Adrenal gland (tissue), 12 donors: Measurements from ENCODE around the gene FHIT. TPM values are rescaled to one million over a fixed set of nuclear protein-coding genes. Genes with fewer than 3 reads are reported as not detected.

ENCODE experiments used
- DNase-seq, 7 donors: peaks; one replicate each; pipeline ENCODE4 v3.0.0-alpha.2; 2019 to 2020
- H3K27ac ChIP-seq, 5 donors: fragments of 200-600 bp; sonication (generic) in 4 of 5; 1 replicate in 3 of 5; 2 replicates in 2 of 5; pipeline versions ENCODE4 v1.5.1 to v1.8.0; 2016 to 2020; ENCODE audit warnings: mild to moderate bottlenecking in 1 of 5
- H3K27me3 ChIP-seq: fragments of 200-600 bp; 2 replicates; pipeline ENCODE4 v1.8.0; 2021
- H3K36me3 ChIP-seq, 2 donors: fragments of 200-600 bp; replicated peaks in 1 of 2; 1 replicate in 1 of 2; 2 replicates in 1 of 2; pipeline versions ENCODE4 v1.5.1 to v1.8.0; 2018 to 2022
- H3K4me1 ChIP-seq, 2 donors: fragments of 200-600 bp; replicated peaks in 1 of 2; 1 replicate in 1 of 2; 2 replicates in 1 of 2; pipeline versions ENCODE4 v1.5.1 to v1.8.0; 2018 to 2021
- H3K4me3 ChIP-seq, 4 donors: fragments of 200-600 bp; sonication (generic) in 3 of 4; one replicate each; pipeline ENCODE4 v1.5.1; 2016 to 2018
- H3K9me3 ChIP-seq, 3 donors: fragments of 200-600 bp; sonication (generic) in 1 of 3; replicated peaks in 1 of 3; 1 replicate in 2 of 3; 2 replicates in 1 of 3; pipeline versions ENCODE4 v1.5.1 to v1.8.0; 2016 to 2021
- POLR2A ChIP-seq, 2 donors: fragments of 450-650 bp; IDR thresholded peaks; one replicate each; pipeline ENCODE4 v1.6.1; 2017; ENCODE audit warnings: antibody characterized with exemption in 2 of 2, mild to moderate bottlenecking in 2 of 2, moderate library complexity in 1 of 2
- WGBS, 4 donors: extraction: QIAGEN DNeasy Blood & Tissue Kit in 2 of 4; methylation state at CpG; one replicate each; pipeline versions ENCODE4 v1.1.5 to v1.1.7; 2013 to 2017; 5-methylcytosine and 5-hydroxymethylcytosine counted together
- intact Hi-C, 2 donors: fragments of 100-400 bp; cut with DNase I; formaldehyde crosslinking; loops; one replicate each; pipeline versions ENCODE4 v1.14.1 to v1.15.0; 2022 to 2023
- polyA plus RNA-seq, 3 donors: library from polyadenylated mRNA; stranded (reverse); fragments of 200-250 nt in 2 of 3; fragments of 350-450 nt in 1 of 3; fragmentation: Illumina TruSeq in 1 of 3; extraction: RNeasy Lipid Tissue Mini Kit (QIAGEN cat#74804) in 1 of 3; gene quantifications; one replicate each; pipeline ENCODE4 v1.2.3, GENCODE V29; 2013 to 2014
- total RNA-seq, 9 donors: library from RNA; depleted of rRNA in 4 of 9; stranded (reverse); fragments of >200 nt in 4 of 9; fragments of 120-200 nt in 1 of 9; fragmentation: NEBNext Ultra II Directional in 1 of 9; extraction: Animal tissue kit (Norgen Biotek cat#: 25700) in 1 of 9; gene quantifications; one replicate each; pipeline versions ENCODE4 v1.1.0 to v1.2.4, GENCODE V29; 2013 to 2023
- TF ChIP-seq, protein P1 (sequence below), 6 experiments: fragments of 450-650 bp in 4 of 6; fragments of 200-600 bp in 2 of 6; sonication (generic) in 1 of 6; IDR thresholded peaks; 1 replicate in 5 of 6; 2 replicates in 1 of 6; pipeline versions ENCODE4 v1.5.1 to v1.8.0; 2016 to 2021; ENCODE audit warnings: antibody characterized with exemption in 6 of 6, mild to moderate bottlenecking in 2 of 6, moderate library complexity in 1 of 6
- donor health status: healthy with polysubstance abuse.
- donor health status: Bipolar disorder and iron deficiency.
- donor health status: DM: yes; HTN: yes; CAD: no.
- donor health status: DM: no; HTN: no; CAD: no.
- donor health status: DM: no; HTN: no; CAD: no.
- donor health status: DM: yes; HTN: yes; CAD: no.

Gene FHIT
- total and polyA plus RNA-seq, 12 donors = 14.1 to 43.9 (median 28.8) TPM

GRCh38 chr3:59731943-59732342 lies 1519.3 kb downstream of the FHIT start:
- Histone ChIP-seq H3K27ac (no peak overlapping the region), H3K36me3 (no peaks in the 10 kb centered on the region), H3K4me3 (no peak overlapping the region), H3K4me1 (no peaks in the 10 kb centered on the region), H3K9me3 (no peaks in the 10 kb centered on the region), H3K27me3 (no peaks in the 10 kb centered on the region)
- no peak for TF ChIP-seq POLR2A (IDR thresholded peaks at IDR 0.05)
- intact Hi-C loops = no loop called here
- 74 to 88% (median 80%) methylated on average over 5 of the region's 5 CpGs for WGBS, 4 donors
- DNase-seq = no peak

- Histone ChIP-seq H3K27me3 (no peaks in the 10 kb centered on the region), H3K4me3 (no peak overlapping the region), H3K9me3 (no peaks in the 10 kb centered on the region), H3K36me3 (no peaks in the 10 kb centered on the region), H3K27ac (no peak overlapping the region), H3K4me1 (no peaks in the 10 kb centered on the region)
- intact Hi-C loops = no loop called here
- WGBS, 4 donors = 73 to 86% (median 82%) methylated on average over 4 of the region's 4 CpGs
- DNase-seq = no peak
- no peak for TF ChIP-seq POLR2A (IDR thresholded peaks at IDR 0.05)
- TF ChIP-seq, protein P1, sequence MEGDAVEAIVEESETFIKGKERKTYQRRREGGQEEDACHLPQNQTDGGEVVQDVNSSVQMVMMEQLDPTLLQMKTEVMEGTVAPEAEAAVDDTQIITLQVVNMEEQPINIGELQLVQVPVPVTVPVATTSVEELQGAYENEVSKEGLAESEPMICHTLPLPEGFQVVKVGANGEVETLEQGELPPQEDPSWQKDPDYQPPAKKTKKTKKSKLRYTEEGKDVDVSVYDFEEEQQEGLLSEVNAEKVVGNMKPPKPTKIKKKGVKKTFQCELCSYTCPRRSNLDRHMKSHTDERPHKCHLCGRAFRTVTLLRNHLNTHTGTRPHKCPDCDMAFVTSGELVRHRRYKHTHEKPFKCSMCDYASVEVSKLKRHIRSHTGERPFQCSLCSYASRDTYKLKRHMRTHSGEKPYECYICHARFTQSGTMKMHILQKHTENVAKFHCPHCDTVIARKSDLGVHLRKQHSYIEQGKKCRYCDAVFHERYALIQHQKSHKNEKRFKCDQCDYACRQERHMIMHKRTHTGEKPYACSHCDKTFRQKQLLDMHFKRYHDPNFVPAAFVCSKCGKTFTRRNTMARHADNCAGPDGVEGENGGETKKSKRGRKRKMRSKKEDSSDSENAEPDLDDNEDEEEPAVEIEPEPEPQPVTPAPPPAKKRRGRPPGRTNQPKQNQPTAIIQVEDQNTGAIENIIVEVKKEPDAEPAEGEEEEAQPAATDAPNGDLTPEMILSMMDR (IDR thresholded peaks at IDR 0.05) = no peak
These were observed 1520.7 kb downstream of the FHIT start for GRCh38 chr3:59730591-59730990.

- DNase-seq = no peak
- no peaks in the 10 kb centered on the region for H3K27me3 ChIP-seq
- no peaks in the 10 kb centered on the region for H3K36me3 ChIP-seq
- H3K27ac ChIP-seq = no peak overlapping the region
- intact Hi-C loops = no loop called here
- TF ChIP-seq, protein P1 (IDR thresholded peaks at IDR 0.05) = no peak
- TF ChIP-seq POLR2A (IDR thresholded peaks at IDR 0.05) = no peak
- no peaks in the 10 kb centered on the region for H3K4me1 ChIP-seq
- no peak overlapping the region for H3K4me3 ChIP-seq
- H3K9me3 ChIP-seq = no peaks in the 10 kb centered on the region
These were observed 1522.7 kb downstream of the FHIT start for GRCh38 chr3:59728587-59728908.

GRCh38 chr3:59727902-59728586 lies 1523.2 kb downstream of the FHIT start:
- intact Hi-C loops = no loop called here
- no peak for DNase-seq
- Histone ChIP-seq H3K27me3 (no peaks in the 10 kb centered on the region), H3K27ac (no peak overlapping the region), H3K4me3 (no peak overlapping the region), H3K36me3 (no peaks in the 10 kb centered on the region), H3K4me1 (no peaks in the 10 kb centered on the region), H3K9me3 (no peaks in the 10 kb centered on the region)
- TF ChIP-seq, protein P1 (IDR thresholded peaks at IDR 0.05) = no peak
- no peak for TF ChIP-seq POLR2A (IDR thresholded peaks at IDR 0.05)
- WGBS, 4 donors = 85 to 91% (median 87%) methylated on average over 4 of the region's 4 CpGs

DNA sequence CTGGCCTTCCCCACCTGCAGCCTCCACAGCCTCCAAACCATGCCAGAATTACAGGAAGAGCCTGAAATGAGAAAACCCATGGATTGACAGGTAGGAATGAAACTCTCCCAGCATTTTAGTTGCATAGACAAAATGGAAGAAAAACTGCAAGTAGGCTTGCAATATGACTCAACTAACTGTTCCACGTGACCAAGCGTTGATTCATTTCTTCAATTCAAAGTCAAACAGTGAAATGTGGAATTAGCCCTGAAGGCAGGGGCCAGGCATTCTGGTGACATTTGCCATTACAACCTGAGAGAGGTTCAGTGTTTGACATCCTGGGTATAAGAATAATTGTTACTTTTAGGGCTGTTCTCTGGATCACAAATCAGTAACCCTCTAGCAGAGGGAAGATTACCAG lies 1525.0 kb downstream of the FHIT start:
- Histone ChIP-seq H3K27ac (no peak overlapping the region), H3K4me1 (no peaks in the 10 kb centered on the region), H3K9me3 (no peaks in the 10 kb centered on the region), H3K36me3 (no peaks in the 10 kb centered on the region), H3K27me3 (no peaks in the 10 kb centered on the region), H3K4me3 (no peak overlapping the region)
- intact Hi-C loops = no loop called here
- WGBS, 4 donors = 71 to 91% (median 86%) methylated on average over 2 of the region's 2 CpGs
- TF ChIP-seq, protein P1 (IDR thresholded peaks at IDR 0.05) = no peak
- no peak for TF ChIP-seq POLR2A (IDR thresholded peaks at IDR 0.05)
- no peak for DNase-seq
